Fibroblast of villous mesenchyme (primary cell): ENCODE data around the gene SLC39A1. TPM values are rescaled to one million over a fixed set of nuclear protein-coding genes. Genes with fewer than 3 reads are reported as not detected.
"Not testable (repeated sequence)": the region's sequence is repeated elsewhere in the genome, so short reads cannot be mapped to it uniquely, and the experiment has no call there.

Source experiments
- DNase-seq: peaks from one replicate; pipeline ENCODE4 v3.0.0-alpha.2; 2010; ENCODE audit warnings: low read depth
- H3K4me3 ChIP-seq: 2 replicates; pipeline ENCODE4 v1.5.1; 2011; ENCODE audit warnings: low read depth, mild to moderate bottlenecking, low read length
- total RNA-seq: library from RNA; depleted of rRNA; stranded (reverse); fragments of >200 nt; gene quantifications from 2 replicates; pipeline ENCODE4 v1.2.3, GENCODE V29; 2012
- TF ChIP-seq, protein P1 (sequence below): IDR thresholded peaks from 2 replicates; pipeline ENCODE4 v1.5.1; 2012; ENCODE audit warnings: low read depth, mild to moderate bottlenecking, low read length; ENCODE audit not compliant: insufficient read depth

The SLC39A1 gene
- 127 and 153 TPM in 2 replicates for total RNA-seq

DNA sequence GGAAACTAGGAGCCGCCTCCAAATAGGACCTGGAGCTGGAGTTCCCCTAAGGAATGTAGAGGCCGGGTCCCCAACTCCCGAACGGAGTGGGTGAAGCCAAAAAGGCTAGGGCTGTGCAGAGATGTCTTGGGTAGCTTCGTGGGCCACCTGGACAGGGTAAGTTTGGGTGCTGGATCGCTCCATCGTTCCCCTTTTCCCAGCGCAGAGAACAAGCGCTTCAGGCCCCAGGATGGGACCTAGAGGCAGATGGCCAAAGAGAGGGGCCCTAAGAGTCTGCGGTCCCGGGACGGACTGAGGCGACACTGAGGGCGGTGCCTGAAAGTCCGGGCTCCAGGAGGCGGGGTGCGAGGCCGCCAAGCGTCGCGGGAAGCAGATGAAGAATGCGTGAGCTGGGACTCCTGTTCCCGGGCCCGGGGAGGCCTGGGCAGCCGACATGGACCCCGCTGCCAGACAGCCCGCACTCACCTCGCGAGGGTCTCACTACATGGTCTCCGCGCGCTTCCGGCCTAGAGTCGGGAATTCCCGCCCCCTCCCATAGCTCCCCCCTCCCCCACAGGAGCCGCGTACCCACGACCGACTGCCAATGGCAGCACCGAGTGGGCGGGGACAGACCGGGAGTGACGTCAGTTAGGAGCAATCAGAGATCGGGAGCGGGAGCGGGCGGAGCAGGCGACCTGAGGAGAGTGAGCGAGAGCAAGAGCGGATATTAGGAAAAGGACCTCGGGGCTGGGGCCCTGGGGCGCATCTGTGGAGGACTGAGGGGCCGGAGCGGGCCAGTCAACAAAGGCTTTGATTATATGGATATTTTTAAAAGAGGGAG is at the start of gene SLC39A1:
TSS of gene SLC39A1 (minus strand) at position 508 of the 820 bp plus-strand sequence. CDS start 822 bp downstream, outside the sequence.
- DNase-seq = peak; percentile 97
- TF ChIP-seq, protein P1, sequence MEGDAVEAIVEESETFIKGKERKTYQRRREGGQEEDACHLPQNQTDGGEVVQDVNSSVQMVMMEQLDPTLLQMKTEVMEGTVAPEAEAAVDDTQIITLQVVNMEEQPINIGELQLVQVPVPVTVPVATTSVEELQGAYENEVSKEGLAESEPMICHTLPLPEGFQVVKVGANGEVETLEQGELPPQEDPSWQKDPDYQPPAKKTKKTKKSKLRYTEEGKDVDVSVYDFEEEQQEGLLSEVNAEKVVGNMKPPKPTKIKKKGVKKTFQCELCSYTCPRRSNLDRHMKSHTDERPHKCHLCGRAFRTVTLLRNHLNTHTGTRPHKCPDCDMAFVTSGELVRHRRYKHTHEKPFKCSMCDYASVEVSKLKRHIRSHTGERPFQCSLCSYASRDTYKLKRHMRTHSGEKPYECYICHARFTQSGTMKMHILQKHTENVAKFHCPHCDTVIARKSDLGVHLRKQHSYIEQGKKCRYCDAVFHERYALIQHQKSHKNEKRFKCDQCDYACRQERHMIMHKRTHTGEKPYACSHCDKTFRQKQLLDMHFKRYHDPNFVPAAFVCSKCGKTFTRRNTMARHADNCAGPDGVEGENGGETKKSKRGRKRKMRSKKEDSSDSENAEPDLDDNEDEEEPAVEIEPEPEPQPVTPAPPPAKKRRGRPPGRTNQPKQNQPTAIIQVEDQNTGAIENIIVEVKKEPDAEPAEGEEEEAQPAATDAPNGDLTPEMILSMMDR = no peak
- H3K4me3 ChIP-seq = peak within 1 kb of the TSS; percentile 80

DNA sequence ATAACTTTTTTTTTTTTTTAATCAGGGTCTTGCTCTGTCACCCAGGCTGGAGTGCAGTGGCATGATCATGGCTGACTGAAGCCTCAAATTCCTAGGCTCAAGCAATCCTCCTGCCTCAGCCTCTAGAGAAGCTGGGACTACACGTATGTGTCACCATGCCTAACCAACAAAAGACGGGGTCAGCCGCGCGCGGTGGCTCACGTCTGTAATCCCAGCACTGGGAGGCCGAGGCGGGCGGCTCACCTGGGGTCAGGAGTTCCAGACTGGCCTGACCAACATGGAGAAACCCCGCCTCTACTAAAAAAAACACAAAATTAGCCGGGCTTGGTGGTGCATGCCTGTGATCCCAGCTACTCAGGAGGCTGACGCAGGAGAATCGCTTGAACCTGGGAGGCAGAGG is 49.2 kb upstream of the SLC39A1 start:
- DNase-seq, H3K4me3 ChIP-seq: not testable (repeated sequence)

- TF ChIP-seq, protein P1 = no peak
- no peak overlapping the region for H3K4me3 ChIP-seq
- no peak for DNase-seq
Measured at GRCh38 chr1:154012129-154012528, 48.8 kb upstream of the SLC39A1 start.

DNA sequence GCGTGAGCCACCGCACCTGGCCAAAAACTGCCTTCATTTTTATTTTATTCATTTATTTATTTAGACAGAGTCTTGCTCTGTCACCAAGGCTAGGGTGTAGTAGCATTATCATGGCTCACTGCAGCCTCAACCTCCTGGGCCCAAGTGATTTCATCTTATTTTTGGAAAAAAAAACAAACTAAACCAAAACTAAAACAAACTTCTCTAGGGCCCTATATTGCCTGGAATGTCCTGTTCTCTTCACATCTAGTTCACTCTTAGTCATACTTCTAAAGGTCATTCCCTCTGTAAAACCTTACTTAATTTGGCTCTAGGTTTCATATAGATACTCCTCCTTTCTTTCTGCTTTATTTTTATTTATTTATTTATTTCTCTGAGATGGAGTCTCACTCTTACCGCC is 42.8 kb upstream of the SLC39A1 start:
- H3K4me3 ChIP-seq = no peak overlapping the region
- peak; percentile 48 for DNase-seq
- TF ChIP-seq, protein P1 = no peak

GRCh38 chr1:154000420-154000819 is 37.1 kb upstream of the SLC39A1 start:
- DNase-seq = no peak
- TF ChIP-seq, protein P1 = no peak
- H3K4me3 ChIP-seq = no peak overlapping the region

DNA sequence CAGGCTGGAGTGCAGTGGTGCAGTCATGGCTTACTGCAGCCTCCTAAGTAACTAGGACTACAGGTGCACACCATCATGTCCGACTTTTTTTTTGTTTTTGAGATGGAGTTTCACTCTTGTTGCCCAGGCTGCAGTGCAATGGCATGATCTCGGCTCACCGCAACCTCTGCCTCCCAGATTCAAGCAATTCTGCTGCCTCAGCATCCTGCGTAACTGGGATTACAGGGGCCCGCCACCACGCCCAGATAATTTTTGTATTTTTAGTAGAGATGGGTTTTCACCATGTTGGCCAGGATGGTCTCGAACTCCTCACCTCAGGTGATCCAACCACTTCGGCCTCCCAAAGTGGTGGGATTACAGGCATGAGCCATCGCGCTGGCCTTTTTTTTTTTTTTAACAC is 33.5 kb upstream of the SLC39A1 start:
- DNase-seq, H3K4me3 ChIP-seq: not testable (repeated sequence)

DNA sequence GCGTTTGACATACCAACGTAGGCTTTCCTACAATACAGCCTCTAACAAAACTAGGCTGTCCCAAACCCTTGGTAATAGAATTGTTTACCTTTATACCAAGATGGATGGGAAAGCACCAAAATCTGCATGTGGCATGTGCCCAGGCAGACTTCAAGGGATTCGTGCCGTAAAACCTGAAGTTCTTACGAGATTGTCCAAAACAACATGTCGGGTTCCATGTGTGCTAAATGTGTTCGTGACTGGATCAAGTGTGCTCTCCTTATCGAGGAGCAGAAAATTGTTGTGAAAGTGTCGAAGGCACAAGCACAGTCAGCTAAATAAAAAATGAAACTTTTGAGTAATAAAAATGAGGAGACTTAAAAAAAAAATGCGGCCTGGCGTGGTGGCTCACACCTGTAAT is 32.3 kb upstream of the SLC39A1 start:
- no peak for DNase-seq
- TF ChIP-seq, protein P1 = no peak
- H3K4me3 ChIP-seq = no peak overlapping the region

DNA sequence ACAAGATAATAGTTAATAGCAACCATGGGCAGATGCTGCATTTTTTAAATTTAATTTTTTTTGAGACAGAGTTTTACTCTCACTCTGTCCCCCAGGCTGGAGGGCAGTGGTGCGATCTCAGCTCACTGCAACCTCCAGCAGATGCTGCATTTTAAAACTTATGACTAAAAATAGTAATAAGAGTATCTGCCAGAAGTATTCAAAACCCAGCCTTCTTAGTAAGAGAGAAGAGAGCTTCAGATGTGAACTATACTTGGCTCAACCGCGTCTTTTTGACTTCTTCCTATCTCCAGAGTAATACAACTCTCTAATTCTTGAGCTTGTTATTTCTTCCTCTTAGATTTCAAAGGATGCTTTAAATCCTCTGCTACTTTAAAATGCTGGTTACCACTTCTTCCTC is 31.9 kb upstream of the SLC39A1 start:
- DNase-seq = no peak
- TF ChIP-seq, protein P1 = no peak
- H3K4me3 ChIP-seq = no peak overlapping the region
